Gastrocnemius medialis (tissue), 4 donors: ENCODE results near the gene DUSP6.

ENCODE experiments used
- CTCF ChIP-seq, 5 experiments: fragments of 450-650 bp in 3 of 5; fragments of 200-600 bp in 2 of 5; sonication (generic) in 2 of 5; IDR thresholded peaks in 4 of 5; conservative IDR thresholded peaks in 1 of 5; 1 replicate in 4 of 5; 2 replicates in 1 of 5; pipeline ENCODE4 v1.5.1; 2016 to 2019; ENCODE audit warnings: antibody characterized with exemption in 5 of 5, mild to moderate bottlenecking in 3 of 5, moderate library complexity in 3 of 5
- POLR2A ChIP-seq, 2 donors: fragments of 450-650 bp; IDR thresholded peaks; one replicate each; pipeline ENCODE4 v1.6.1; 2017; ENCODE audit warnings: antibody characterized with exemption in 2 of 2, mild to moderate bottlenecking in 2 of 2, moderate library complexity in 2 of 2

- TF ChIP-seq CTCF (IDR thresholded peaks at IDR 0.05 in 4 of 5, conservative IDR thresholded peaks at IDR 0.05 in 1 of 5) (no peak), POLR2A (IDR thresholded peaks at IDR 0.05) (no peak)
Observed at GRCh38 chr12:89339526-89339925, 12.8 kb downstream of the DUSP6 start.
